Smooth muscle cell (in vitro differentiated cells): ENCODE results near the gene CXCR6. TPM values are rescaled to one million over a fixed set of nuclear protein-coding genes. Genes with fewer than 3 reads are reported as not detected.

ENCODE experiments used
- DNase-seq: peaks from one replicate; lab custom pipeline; 2025; ENCODE audit not compliant: unreplicated experiment; lab: John Stamatoyannopoulos, UW
- H2AFZ ChIP-seq: fragments of 200-600 bp; sonication (generic); 2 replicates; pipeline ENCODE4 v1.6.0; 2016; ENCODE audit warnings: antibody characterized with exemption, low read depth, mild to moderate bottlenecking
- H3F3A ChIP-seq: fragments of 200-600 bp; sonication (generic); 2 replicates; pipeline ENCODE4 v1.6.0; 2017; ENCODE audit warnings: antibody characterized with exemption, low read depth
- H3K27ac ChIP-seq: fragments of 200-600 bp; sonication (generic); 2 replicates; pipeline ENCODE4 v1.5.1; 2016; ENCODE audit warnings: low read depth, mild to moderate bottlenecking
- H3K27me3 ChIP-seq: fragments of 200-600 bp; sonication (generic); 2 replicates; pipeline ENCODE4 v1.6.1; 2016; ENCODE audit warnings: low read depth, mild to moderate bottlenecking
- H3K36me3 ChIP-seq: fragments of 200-600 bp; sonication (generic); 2 replicates; pipeline ENCODE4 v1.5.1; 2016; ENCODE audit warnings: low read depth
- H3K4me1 ChIP-seq: fragments of 200-600 bp; sonication (generic); 2 replicates; pipeline ENCODE4 v1.5.1; 2016; ENCODE audit warnings: low read depth
- H3K4me2 ChIP-seq: fragments of 200-600 bp; sonication (generic); 2 replicates; pipeline ENCODE4 v1.6.0; 2016; ENCODE audit warnings: mild to moderate bottlenecking
- H3K4me3 ChIP-seq: fragments of 200-600 bp; sonication (generic); 2 replicates; pipeline ENCODE4 v1.5.1; 2016; ENCODE audit warnings: mild to moderate bottlenecking
- H3K79me2 ChIP-seq: fragments of 200-600 bp; sonication (generic); 2 replicates; pipeline ENCODE4 v1.6.0; 2016; ENCODE audit warnings: low read depth, mild to moderate bottlenecking
- H3K9ac ChIP-seq: fragments of 200-600 bp; sonication (generic); 2 replicates; pipeline ENCODE4 v1.6.0; 2016; ENCODE audit warnings: low read depth
- H3K9me3 ChIP-seq: fragments of 200-600 bp; sonication (generic); replicated peaks from 2 replicates; pipeline ENCODE4 v1.5.1; 2016; ENCODE audit warnings: low read depth
- H4K20me1 ChIP-seq: fragments of 200-600 bp; sonication (generic); 2 replicates; pipeline ENCODE4 v1.6.0; 2016; ENCODE audit warnings: low read depth
- WGBS: methylation state at CpG from one replicate; pipeline ENCODE4 v1.1.7; 2016; ENCODE audit warnings: low lambda C conversion rate; 5-methylcytosine and 5-hydroxymethylcytosine counted together
- polyA plus RNA-seq: library from polyadenylated mRNA; unstranded; fragments of >200 nt; fragmentation: Nextera tagmentation; extraction: Ambion mirVana; gene quantifications from 2 replicates; pipeline ENCODE4 v1.2.1, GENCODE V29; 2016
- total RNA-seq: library from RNA; depleted of rRNA; stranded (reverse); fragments of >200 nt; gene quantifications from 2 replicates; pipeline ENCODE4 v1.2.3, GENCODE V29; 2014
- TF ChIP-seq, protein P1 (sequence below): fragments of 200-600 bp; sonication (generic); IDR thresholded peaks from 2 replicates; pipeline ENCODE4 v1.5.1; 2017; ENCODE audit warnings: borderline replicate concordance, mild to moderate bottlenecking, antibody characterized with exemption; ENCODE audit not compliant: insufficient read depth, poor library complexity, severe bottlenecking

Gene CXCR6
- 0.13 and 0.81 TPM in 2 replicates for total RNA-seq
- 0.19 and 0.35 TPM in 2 replicates for polyA plus RNA-seq

- 85% methylated on average over 8 of the region's 8 CpGs for WGBS
- Histone ChIP-seq H3K4me1 (no peaks in the 10 kb centered on the region), H3K4me3 (no peak within 1 kb of the TSS), H3K27me3 (no peaks in the 10 kb centered on the region), H3K79me2 (no peaks in the 10 kb centered on the region), H3K9me3 (no peaks in the 10 kb centered on the region), H3K4me2 (peak within 1 kb of the TSS; percentile 27), H2AFZ (no peak within 1 kb of the TSS), H3K9ac (no peak within 1 kb of the TSS), H4K20me1 (no peaks in the 10 kb centered on the region), H3K36me3 (no peaks in the 10 kb centered on the region), H3F3A (peaks cover 7% of the 10 kb centered on the region), H3K27ac (no peak within 1 kb of the TSS)
- TF ChIP-seq, protein P1, sequence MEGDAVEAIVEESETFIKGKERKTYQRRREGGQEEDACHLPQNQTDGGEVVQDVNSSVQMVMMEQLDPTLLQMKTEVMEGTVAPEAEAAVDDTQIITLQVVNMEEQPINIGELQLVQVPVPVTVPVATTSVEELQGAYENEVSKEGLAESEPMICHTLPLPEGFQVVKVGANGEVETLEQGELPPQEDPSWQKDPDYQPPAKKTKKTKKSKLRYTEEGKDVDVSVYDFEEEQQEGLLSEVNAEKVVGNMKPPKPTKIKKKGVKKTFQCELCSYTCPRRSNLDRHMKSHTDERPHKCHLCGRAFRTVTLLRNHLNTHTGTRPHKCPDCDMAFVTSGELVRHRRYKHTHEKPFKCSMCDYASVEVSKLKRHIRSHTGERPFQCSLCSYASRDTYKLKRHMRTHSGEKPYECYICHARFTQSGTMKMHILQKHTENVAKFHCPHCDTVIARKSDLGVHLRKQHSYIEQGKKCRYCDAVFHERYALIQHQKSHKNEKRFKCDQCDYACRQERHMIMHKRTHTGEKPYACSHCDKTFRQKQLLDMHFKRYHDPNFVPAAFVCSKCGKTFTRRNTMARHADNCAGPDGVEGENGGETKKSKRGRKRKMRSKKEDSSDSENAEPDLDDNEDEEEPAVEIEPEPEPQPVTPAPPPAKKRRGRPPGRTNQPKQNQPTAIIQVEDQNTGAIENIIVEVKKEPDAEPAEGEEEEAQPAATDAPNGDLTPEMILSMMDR, result no peak
- no peak for DNase-seq
These were observed at the start of gene CXCR6 for GRCh38 chr3:45943207-45943846. Gene CXCR6, plus strand, starts transcription at chr3:45943464. Its CDS starts 3,018 bp downstream, at chr3:45946482.

- TF ChIP-seq, protein P1, result no peak
- DNase-seq, result no peak
- no peak overlapping the region for H3K4me3 ChIP-seq
- no peaks in the 10 kb centered on the region for H3K36me3 ChIP-seq
- H4K20me1 ChIP-seq, result no peaks in the 10 kb centered on the region
- H3K4me1 ChIP-seq, result no peaks in the 10 kb centered on the region
- no peak overlapping the region for H2AFZ ChIP-seq
- H3K9ac ChIP-seq, result no peak overlapping the region
- no peaks in the 10 kb centered on the region for H3K79me2 ChIP-seq
- no peak overlapping the region for H3K27ac ChIP-seq
- H3K9me3 ChIP-seq, result no peaks in the 10 kb centered on the region
- WGBS, result 94% methylated on average over 6 of the region's 6 CpGs
- H3K27me3 ChIP-seq, result no peaks in the 10 kb centered on the region
- no peak overlapping the region for H3K4me2 ChIP-seq
- H3F3A ChIP-seq, result no peaks in the 10 kb centered on the region
These were observed 49.2 kb upstream of the CXCR6 start for GRCh38 chr3:45894015-45894414.

DNA sequence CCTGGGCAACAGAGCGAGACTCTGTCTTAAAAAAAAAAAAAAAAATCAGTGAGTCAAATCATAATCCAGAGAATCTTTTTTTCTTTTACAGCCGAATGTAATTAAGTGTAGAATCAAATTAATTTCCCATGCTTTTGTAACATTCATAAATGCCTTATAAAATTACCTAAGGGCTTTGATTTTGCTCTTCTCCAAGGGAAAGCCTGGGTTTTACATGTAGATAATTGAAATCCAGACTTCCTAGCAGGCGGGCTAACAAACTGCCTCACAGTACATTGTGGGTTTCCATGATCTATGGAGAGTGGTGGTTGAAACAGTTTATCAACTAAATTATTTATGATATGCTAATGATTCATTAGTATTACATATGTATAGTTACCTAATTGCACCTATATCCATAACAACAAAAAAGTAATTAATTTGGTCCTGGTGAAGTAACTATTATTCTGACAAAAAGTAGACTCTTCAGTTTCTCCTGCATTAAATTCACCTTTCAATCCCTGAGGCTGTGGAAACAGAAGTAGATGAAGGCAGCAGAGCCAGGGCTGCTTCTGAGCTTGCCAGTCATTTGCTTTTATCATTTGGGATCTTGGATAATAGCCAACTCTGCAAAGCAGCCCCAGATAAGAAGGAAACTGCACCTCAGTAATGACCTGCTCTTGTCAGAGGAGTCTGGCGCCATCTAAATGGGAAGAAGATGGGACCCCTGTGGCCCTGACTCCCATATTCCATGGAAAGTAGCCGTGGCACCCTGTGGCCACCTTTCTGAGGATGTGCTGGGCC lies 47.4 kb upstream of the CXCR6 start:
- Histone ChIP-seq H3K4me3 (no peak overlapping the region), H3K4me1 (no peaks in the 10 kb centered on the region), H3K27ac (no peak overlapping the region), H3K79me2 (no peaks in the 10 kb centered on the region), H3F3A (no peaks in the 10 kb centered on the region), H4K20me1 (no peaks in the 10 kb centered on the region), H3K27me3 (no peaks in the 10 kb centered on the region), H3K9ac (no peak overlapping the region), H3K9me3 (no peaks in the 10 kb centered on the region), H2AFZ (no peak overlapping the region), H3K4me2 (peak overlapping the region; percentile 54), H3K36me3 (no peaks in the 10 kb centered on the region)
- 84% methylated on average over 5 of the region's 5 CpGs for WGBS
- DNase-seq, result no peak
- TF ChIP-seq, protein P1, result no peak
